HG03066 (cell line): Measurements from ENCODE around the gene PPFIBP2.
"Not testable (repeated sequence)": the region's sequence is repeated elsewhere in the genome, so short reads cannot be mapped to it uniquely, and the experiment has no call there.

Experiments
- ATAC-seq: cut with Tn5 transposase; IDR thresholded peaks from one replicate; pipeline ENCODE4 v1.9.1; 2021; ENCODE audit warnings: low read depth; ENCODE audit not compliant: unreplicated experiment

PPFIBP2 gene

DNA sequence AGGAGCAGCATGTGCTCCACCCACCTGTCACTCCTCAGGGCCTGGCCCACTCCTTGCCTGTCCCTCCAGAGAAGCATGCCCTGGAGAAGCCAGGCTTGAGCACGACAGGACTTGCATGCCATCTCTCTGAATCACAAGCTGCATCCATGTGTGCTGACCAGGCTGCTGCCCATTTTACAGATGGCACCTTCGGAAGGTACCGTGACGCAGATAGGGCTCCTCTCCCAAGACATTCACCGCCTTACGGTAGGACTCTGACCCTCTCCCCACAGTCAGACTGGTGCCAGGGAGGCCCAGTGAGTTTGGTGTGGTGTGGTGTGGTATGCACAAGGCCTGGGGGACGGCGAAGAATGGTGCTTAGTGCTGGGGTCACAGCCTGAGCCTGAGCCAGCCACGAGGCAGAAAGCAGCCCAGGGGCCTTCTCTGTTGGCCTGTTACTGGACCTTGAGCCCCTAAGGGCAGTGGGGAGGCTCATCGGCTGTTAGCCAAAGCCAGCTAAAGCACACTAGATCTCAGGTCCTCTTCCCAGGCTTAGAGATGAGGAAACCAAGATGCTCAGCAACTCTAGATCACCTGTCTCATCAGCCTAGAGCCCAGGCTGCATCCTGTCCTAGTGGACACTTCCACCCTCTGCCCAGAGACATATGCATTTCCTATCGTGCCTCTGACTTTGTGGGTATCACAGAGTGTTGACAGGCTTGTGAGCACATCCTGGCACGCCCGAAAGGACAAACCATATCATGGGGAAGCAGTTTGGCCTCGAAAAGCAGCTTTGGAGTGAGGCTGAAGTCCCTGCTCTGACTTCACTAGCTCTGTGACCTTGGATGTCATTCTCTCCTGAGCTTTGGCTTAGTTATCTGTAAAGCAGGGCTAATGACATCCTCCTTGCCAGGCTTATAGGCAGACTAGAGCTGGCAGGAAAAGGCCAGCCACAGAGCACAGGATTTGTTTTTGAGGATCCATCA, 141.7 kb downstream of the PPFIBP2 start:
- no peak for ATAC-seq

DNA sequence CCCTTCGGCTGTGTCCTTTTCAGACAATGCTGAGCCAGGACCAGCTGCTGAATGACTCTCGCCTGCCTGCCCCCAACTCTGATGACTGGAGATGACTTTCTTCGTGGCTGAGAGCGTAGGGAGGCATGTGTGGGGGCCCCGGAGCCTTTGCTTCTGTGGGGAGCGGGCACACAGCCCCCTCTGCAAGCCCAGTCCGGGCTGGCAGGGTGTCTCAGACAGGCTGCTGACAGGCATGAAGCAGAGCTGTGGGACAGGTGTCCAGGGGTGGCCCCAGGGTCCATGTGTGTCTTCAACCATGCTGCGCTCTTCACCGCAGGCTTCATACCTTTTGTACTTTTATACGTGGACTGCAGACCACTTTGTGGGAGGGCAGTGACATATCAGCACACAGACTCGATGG, 142.9 kb downstream of the PPFIBP2 start:
- no peak for ATAC-seq

DNA sequence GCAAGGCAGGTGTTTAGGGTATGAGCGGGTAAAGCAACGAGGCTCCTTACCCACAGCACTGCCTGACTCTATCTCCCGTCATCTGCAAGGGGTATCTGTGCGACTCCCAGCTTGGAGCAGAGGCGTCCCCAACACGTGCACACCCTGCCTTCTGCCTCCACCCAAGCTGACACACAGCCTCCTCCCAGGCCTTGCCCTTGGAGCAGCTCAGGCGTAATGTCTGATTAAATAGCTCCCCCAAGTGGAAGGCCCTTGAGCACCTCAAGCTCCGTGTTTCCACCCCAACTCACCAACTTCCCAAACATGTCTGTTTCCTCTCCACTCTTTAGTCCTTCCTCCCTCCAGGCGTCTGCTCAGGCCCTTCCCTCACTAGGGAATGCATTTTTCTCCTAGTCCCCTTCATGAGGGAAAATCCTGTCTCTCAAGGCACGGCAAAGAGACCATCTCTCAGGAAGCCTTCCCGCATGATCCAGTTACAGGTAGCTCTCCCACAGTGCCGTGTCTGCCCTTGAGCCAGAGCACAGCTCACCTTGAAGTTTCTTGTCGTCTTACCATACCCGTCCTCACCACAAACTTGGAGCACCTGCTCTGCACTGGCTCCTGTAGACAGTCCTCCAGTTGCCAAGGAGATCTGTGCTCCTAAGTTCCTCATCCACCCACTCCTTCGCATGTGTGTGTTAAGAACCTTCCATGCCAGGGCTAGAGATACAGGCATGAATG, 143.7 kb downstream of the PPFIBP2 start:
- no peak for ATAC-seq

DNA sequence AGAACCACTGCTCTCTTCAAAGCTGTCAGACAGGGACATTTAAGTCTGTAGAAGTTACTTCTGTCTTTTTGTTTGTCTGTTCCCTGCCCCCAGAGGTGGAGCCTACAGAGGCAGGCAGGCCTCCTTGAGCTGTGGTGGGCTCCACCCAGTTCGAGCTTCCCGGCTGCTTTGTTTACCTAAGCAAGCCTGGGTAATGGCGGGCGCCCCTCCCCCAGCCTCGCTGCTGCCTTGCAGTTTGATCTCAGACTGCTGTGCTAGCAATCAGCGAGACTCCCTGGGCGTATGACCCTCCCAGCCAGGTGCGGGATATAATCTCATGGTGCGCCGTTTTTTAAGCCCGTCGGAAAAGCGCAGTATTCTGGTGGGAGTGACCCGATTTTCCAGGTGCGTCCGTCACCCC, 149.7 kb downstream of the PPFIBP2 start:
- not testable (repeated sequence) for ATAC-seq

DNA sequence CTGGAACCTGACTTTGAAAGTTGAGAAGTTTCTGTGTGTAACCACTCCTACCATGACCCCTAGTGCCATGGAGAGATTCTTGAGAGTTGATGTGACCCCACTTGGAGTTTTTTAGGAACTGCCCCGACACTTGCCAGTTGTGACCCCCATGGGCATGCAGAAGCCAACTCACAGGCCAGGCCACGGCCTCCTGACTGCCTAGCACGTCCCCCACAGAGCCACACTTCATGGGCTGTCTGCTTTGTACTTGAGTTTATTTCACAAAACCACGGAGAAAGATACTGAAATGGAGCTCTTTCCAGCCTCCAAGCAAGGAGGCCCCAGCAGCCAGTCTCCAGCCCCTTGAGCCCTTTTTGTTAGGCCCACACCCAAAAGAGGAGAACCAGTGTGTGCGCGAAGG, 151.1 kb downstream of the PPFIBP2 start:
- ATAC-seq, result no peak

DNA sequence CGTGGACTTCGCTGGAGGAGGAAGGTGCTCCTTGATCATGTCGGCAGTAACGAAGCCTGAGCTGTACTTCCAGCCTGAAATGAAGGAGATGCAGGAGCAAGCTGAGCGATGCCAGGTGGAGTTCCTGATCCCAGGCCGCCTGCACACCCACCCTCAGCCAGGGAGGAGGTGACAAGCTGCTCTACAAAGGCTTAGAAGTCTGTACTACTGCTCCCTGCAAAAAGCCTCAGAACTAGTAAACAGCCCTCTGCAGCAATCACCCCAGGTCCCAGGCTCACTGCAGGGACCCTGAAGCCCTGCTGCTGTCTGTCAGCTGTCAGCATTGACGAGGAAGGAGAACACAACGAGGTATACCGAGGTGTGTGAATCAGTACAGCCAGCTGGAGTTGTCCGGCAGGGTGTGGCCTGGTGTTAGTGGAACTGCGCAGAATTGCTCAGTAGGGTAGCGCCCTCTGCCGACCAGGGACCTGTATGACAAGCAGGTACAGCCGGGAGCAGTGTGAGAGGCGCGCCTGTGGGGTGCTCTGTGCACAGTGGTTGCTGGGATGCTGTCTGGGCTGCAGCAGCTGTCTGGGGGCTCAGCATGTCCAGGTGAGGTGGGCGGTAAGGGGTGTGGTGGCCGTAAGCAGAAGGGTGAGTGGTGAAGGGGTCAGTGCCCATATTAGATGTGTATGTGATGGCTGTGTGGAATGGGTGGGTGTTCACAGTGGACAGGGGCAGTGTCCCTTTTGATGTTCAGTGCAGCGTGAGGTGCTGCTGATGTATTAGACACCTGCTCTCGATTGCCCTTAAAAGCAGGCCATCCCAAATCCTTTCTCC, 151.9 kb downstream of the PPFIBP2 start:
- peak; percentile 99 for ATAC-seq

DNA sequence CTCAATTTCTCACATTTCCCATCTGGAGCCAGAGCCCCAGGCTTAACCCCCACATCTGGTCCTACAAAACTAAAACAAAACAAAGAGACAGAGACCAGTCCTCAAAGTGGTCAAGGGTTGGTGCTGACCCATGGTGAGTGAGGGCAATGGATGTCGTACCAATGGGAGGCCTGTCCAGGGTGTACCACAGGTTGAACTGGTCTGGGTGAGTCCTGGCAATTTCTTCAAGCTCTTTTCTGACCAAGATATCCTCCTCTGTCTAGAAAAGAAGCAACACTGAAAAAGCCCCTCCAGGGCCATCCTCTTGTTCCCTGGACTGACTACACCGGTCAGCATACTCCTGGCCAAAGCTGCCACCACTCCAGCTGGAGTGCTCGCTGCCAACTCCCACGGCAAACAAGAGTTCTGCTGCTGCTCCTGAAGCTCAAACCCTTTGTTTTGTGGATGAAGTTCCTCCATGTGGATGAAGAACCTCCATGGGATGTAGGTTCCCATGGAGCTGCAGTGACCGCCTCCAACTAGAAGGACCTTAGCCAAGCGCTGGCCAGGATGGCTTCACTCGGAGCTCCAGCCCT, 152.6 kb downstream of the PPFIBP2 start:
- no peak for ATAC-seq

DNA sequence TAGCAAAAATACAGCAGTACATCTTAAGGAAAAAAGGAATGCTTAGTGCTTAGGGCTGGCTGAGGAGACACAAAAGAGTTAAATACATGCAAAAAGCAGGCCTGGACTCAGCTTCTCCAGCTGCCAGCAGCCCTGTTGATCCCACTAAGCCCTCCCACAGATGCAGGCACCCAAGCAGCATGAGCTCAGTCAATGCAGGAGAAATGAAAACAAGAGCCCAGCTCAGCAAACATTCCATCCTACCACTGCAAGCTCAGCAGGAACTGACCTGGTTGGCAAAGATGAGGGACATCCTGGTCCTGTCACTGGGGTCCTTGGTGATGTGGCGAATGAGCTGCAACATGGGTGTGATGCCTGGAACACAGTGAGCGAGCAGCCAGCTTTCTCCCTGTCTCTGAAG, 153.7 kb downstream of the PPFIBP2 start:
- ATAC-seq, result no peak

DNA sequence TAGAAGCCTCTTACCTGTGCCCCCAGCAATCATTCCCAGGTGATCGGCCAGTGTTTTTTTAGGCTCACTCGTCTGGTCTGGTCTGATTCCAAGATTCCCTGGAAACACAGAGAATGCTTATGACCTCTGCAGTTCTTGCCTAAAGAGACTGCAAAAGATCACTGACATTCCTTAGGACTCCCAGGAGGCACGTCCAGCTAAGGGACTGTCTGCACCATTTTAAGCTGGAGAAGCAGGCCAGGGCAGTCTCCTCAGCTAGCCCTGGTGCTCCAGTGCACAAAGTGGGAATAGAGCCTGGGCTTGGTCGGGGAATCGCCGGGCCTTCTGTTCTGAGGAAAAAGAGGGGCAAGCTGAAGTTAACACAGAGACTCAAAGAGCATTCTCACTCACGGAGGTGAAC, 154.7 kb downstream of the PPFIBP2 start:
- ATAC-seq, result no peak

DNA sequence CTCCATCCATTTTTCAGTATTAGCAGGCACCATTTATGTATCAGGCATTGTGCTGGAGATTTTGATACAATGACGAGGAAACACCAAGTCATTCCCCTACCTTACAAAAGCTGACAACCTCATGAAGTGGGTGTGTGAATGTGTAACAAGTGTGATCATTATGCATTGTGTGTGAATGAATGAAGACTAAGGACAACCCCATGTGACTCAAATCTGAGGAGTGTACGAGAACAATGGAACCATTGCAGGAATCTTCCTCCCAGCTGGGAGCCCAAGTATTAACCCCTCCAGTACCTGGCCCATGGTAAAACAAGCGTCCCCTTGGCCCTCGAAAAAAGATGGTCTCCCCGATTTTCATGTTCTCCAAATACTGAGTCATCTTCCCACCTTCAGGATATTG, 155.1 kb downstream of the PPFIBP2 start:
- no peak for ATAC-seq

DNA sequence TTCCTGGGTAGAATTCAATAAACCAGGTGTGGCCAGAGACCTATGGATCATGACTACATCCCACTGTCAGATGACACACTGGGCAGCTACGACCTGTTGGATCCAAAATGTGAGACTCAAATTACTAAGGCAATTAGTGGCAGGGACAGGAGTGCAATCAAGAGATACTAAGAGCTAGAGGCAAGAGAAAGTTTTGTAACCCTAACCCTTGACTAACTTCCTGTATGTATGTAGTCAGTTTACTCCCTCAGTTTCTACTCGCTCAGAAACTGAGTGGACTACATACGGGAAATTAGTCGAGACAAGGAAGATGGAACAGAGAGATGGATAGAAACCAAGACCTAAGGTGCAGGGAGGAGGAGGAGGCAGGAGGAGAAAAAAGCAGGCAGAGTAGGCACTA, 156.8 kb downstream of the PPFIBP2 start:
- ATAC-seq, result no peak

DNA sequence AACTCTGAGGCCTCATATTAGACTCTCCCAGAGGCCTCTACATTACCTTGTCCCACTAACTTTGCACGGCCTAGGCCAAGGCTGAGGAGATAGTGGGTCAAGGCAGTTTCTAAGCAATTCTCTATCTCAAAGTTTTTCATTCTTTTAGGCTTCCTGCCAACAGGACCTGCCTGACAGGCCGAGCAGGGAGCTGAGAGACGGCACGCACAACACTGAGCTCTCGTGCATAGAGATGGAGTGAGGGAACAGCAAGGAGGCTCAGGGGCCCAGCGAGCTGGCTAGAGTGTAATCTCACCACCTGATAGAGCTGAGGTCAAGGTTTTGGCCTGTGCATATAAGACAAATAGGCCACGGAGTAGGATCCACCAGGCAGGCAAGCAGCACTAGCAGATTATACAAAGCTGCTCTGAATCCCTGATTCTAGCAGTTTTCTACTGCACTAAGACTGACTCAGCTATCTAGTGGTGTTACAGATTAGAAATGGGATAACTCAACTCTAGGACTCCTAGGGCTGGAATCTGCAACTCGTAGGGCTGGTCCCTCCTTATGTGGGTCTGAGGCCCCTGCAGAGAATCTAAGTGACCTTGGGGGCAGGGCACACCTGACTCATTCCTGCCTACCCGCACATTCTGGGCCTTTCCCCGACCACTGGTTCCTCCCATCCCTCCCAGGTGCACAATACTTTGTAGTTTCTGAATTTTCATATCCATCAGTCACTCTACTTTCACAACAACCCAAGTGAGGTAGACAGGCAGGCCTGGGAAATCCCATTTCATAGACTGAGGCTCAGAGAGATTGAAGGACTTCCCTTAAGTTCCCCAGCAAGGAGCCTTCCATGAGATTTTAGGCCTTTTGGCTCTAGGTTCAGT, 157.8 kb downstream of the PPFIBP2 start:
- peak; percentile 46 for ATAC-seq

DNA sequence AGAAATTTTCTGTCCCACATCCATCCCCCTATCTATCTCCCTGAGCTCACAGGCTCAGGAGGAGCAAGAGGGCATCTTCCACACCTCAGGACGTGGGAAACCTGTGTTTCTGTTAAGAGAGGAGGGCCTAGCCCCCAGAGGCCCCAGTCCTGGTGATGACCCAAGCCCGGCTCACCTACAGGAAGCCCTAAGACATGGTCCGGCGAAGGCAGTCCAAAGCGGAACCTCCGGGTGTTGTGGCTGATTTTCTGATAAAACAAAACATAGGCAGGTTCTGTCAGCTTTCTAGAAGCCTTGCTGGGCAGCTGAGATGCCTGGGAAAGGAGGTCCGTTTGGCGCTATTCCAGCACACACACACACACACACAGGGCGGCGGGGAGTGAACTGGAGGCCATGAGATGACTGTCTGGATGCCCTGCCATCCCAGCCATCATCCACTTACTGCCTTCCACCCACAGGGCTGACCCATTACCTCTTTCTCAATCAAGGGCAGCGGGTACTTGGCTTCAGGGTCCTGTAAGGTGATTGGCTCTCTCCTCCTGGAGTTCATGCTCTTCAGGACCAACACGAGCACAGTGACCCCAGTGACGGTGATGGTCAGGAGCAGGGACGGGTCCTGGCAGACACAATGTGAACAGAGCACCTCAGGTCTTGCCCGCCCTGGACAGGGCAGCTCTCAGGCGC, 158.6 kb downstream of the PPFIBP2 start:
- ATAC-seq, result no peak

DNA sequence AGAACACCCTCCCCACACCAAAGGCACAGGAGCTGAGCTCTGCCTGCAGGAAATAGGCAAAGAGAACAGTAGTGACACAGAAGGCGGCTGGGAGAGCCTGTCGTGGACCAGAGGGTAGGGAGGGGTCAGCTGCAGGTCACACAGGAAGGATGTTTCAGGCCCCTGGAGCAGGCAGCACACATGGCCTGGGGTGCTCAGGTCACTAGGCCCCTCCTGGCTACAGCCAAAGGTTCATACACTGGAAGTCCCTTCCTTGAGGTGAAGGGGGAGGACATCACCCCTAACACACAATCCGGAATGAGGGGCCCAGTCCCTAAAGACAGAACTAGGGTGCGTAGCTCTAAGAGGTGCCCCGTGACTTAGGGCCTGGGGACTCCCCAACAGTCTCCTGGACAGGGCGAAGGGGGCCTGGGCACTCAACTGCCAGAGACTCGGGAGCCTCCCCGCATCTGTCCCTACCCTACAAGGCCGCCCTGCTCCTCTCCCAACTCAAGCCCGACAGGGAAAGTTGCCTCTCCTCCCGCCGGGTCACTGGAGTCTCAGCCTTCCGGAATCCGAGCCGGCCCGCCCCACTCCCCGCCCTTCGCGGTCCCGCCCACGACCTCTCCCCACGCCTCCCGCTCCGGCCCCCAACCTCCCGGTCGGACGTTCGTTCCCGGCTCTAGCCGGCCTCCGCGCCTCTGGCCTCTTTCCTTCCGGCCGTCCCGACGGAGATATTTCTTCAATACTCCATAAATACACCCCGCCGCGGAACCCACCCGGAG, 159.3 kb downstream of the PPFIBP2 start, which contains the start of gene CYB5R2:
TSS of gene CYB5R2 (minus strand) at position 541 of the 764 bp plus-strand sequence. CDS start 675 bp downstream, outside the sequence.
- ATAC-seq, result peak; percentile 36

DNA sequence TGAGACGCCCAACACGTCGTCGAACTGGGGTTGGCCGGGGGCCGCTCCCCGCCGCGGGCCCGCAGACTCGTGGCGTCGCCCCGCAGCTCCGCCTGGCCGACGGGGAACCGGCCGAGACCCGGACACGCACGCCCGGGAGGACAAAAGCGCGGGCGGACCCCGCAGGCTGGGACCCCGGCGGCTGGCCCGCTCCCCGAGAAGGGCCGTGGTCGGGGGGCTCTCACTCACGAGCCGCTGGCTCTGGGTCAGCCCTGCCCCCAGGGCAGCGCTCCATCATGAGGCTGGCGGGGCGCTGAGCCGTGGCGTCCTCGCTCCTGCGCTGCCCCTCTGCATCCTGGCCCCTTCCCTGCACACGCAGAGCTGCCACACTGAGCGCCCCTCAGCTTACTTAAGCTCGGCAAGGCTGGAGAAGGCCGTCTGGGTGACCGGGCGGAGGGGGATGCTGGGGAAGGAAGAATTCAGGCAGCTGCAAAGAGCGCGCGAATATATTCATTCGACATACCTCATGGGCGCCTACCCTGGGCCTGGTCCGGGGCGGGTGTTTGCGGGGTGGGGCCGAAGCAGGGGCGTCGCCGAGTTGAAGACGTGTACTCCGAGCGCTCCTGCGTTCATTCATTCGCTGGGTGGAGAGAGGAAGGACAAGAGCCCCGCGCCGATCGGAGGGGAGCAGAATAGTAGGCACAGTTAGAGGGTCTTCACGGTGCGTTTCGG, 160.1 kb downstream of the PPFIBP2 start:
- peak; percentile 12 for ATAC-seq

DNA sequence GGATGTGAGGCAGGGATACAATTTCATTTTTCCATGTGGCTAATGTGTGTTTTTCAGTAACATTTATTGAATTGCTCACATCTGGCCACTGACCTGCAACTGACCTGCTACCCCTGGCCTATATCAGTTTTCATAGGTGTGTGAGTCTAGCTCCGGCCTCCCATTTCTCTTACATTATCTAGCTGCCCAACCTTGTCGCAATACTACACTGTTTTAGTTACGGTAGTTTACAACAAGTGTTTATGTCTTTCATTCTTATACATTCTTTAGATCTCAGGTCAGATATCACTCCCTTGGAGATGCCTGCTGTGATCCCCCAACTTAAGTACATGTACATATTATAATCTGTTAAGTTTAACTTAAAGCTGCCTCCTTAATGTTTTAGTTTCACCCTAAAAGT, 161.8 kb downstream of the PPFIBP2 start:
- ATAC-seq, result no peak

DNA sequence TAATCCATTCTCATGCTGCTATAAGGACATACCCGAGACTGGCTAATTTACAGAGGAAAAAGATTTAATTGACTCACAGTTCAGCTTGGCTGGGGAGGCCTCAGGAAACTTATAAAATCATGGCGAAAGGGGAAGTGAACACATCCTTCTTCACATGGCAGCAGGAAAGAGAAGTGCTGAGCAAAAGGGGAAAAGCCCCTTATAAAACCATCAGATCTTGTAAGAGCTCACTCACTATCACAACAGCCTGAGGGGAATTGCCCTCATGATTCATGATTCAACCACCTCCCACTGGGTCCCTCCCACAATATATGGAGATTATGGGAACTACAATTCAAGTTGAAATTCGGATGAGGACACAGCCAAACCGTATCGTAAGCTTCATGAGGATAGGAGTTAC, 163.3 kb downstream of the PPFIBP2 start:
- ATAC-seq, result no peak

DNA sequence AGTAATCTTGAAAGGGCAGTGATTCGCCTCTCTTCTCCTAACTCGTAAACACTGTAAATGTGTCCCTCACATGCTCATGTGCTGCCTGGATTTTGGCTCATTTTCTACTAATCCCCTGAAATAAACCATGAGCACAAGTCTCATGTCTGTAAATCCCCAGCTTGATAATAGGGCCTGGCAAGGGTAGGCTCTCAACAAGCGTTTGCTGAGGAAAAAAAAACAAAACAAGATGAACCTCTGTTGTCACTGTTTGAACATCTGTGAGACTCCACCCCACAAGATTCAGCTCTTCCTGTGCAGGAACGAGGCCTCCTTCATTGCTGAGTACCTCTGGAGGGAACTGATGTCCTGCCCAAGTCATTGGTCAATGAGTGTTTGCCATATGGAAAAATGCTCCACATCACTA, 164.0 kb downstream of the PPFIBP2 start:
- no peak for ATAC-seq
